ENCODE results near the gene AMPH. TPM values are rescaled to one million over a fixed set of nuclear protein-coding genes. Genes with fewer than 3 reads are reported as not detected.

The AMPH gene
- total RNA-seq, 6 donors from 2014 or later, result 0.61 to 25.1 (median 2.5) TPM

- Histone ChIP-seq H3K27me3 (no peaks in the 10 kb centered on the region), H3K4me1 (no peaks in the 10 kb centered on the region), H3K4me3 (no peak overlapping the region), H3K9me3 (peaks cover 0 to 8% (median 7%) of the 10 kb centered on the region in 4 donors), H3K27ac (no peak overlapping the region), H3K36me3 (no peaks in the 10 kb centered on the region)
- WGBS, 2 donors, result 63 to 74% methylated on average over 2 of the region's 2 CpGs
- ATAC-seq (ENCODE audit: low FRiP score in 2 of 2) (no peak), DNase-seq (no peak)
- TF ChIP-seq, protein P1, sequence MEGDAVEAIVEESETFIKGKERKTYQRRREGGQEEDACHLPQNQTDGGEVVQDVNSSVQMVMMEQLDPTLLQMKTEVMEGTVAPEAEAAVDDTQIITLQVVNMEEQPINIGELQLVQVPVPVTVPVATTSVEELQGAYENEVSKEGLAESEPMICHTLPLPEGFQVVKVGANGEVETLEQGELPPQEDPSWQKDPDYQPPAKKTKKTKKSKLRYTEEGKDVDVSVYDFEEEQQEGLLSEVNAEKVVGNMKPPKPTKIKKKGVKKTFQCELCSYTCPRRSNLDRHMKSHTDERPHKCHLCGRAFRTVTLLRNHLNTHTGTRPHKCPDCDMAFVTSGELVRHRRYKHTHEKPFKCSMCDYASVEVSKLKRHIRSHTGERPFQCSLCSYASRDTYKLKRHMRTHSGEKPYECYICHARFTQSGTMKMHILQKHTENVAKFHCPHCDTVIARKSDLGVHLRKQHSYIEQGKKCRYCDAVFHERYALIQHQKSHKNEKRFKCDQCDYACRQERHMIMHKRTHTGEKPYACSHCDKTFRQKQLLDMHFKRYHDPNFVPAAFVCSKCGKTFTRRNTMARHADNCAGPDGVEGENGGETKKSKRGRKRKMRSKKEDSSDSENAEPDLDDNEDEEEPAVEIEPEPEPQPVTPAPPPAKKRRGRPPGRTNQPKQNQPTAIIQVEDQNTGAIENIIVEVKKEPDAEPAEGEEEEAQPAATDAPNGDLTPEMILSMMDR (IDR thresholded peaks at IDR 0.05), result no peak
- TF ChIP-seq POLR2A (IDR thresholded peaks at IDR 0.05) (no peak), EP300 (IDR thresholded peaks at IDR 0.05) (no peak), POLR2AphosphoS5 (IDR thresholded peaks at IDR 0.05) (no peak)
Observed at GRCh38 chr7:38520741-38521140, 110.4 kb downstream of the AMPH start.

- Histone ChIP-seq H3K36me3 (no peaks in the 10 kb centered on the region), H3K4me3 (no peak overlapping the region), H3K9me3 (peaks cover 0 to 11% (median 9%) of the 10 kb centered on the region in 4 donors), H3K27me3 (no peaks in the 10 kb centered on the region), H3K4me1 (no peaks in the 10 kb centered on the region), H3K27ac (no peak overlapping the region)
- WGBS, 2 donors, result 65 to 78% methylated on average over 1 of the region's 1 CpG
- ATAC-seq (ENCODE audit: low FRiP score in 2 of 2), result no peak
- no peak for TF ChIP-seq EP300 (IDR thresholded peaks at IDR 0.05)
- TF ChIP-seq POLR2A (IDR thresholded peaks at IDR 0.05), result no peak
- no peak for TF ChIP-seq POLR2AphosphoS5 (IDR thresholded peaks at IDR 0.05)
- TF ChIP-seq, protein P1 (IDR thresholded peaks at IDR 0.05), result no peak
- DNase-seq, result no peak
Observed at GRCh38 chr7:38518541-38518940, 112.6 kb downstream of the AMPH start.

GRCh38 chr7:38512704-38513103 lies 118.5 kb downstream of the AMPH start:
- 78 to 82% methylated on average over 2 of the region's 2 CpGs for WGBS, 2 donors

DNA sequence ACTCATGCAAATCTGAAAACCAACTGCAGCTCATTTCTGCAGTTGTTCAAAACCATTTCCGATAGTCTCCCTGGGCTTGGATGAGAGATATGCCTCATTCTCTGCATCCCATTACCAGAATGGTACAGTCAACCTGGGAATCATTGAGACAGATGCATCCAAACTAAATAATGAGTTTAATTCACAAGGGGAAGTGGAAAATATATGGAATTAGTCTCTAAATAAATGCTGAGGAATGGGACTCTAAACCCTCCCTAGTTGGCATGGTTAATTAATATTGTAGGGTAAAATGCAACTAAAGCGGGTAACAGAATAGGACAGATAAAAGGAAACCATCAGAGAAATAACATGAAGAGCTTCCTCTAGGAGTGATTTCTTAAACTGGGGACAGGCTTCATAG lies 118.9 kb downstream of the AMPH start:
- TF ChIP-seq POLR2AphosphoS5 (IDR thresholded peaks at IDR 0.05) (no peak), POLR2A (IDR thresholded peaks at IDR 0.05) (no peak), EP300 (IDR thresholded peaks at IDR 0.05) (no peak)
- TF ChIP-seq, protein P1 (IDR thresholded peaks at IDR 0.05), result no peak
- Histone ChIP-seq H3K27me3 (no peaks in the 10 kb centered on the region), H3K4me1 (no peaks in the 10 kb centered on the region), H3K4me3 (no peak overlapping the region), H3K27ac (no peak overlapping the region), H3K36me3 (no peaks in the 10 kb centered on the region), H3K9me3 (peaks cover 0 to 11% (median 9%) of the 10 kb centered on the region in 4 donors)
- WGBS, 2 donors, result 94% methylated on average over 2 of the region's 2 CpGs
- DNase-seq, result no peak
- ATAC-seq (ENCODE audit: low FRiP score in 2 of 2), result no peak

More at GRCh38 chr7:38512704-38513103, 118.5 kb downstream of the AMPH start:
- H3K4me3 ChIP-seq, result no peak overlapping the region
- TF ChIP-seq, protein P1 (IDR thresholded peaks at IDR 0.05), result no peak
- no peak for TF ChIP-seq EP300 (IDR thresholded peaks at IDR 0.05)
- TF ChIP-seq POLR2A (IDR thresholded peaks at IDR 0.05), result no peak
- H3K9me3 ChIP-seq, result peaks cover 0 to 11% (median 9%) of the 10 kb centered on the region in 4 donors
- H3K36me3 ChIP-seq, result no peaks in the 10 kb centered on the region
- H3K4me1 ChIP-seq, result no peaks in the 10 kb centered on the region
- ATAC-seq (ENCODE audit: low FRiP score in 2 of 2), result no peak
- no peak for DNase-seq
- no peaks in the 10 kb centered on the region for H3K27me3 ChIP-seq
- no peak overlapping the region for H3K27ac ChIP-seq

- Histone ChIP-seq H3K9me3 (no peaks in the 10 kb centered on the region), H3K27me3 (no peaks in the 10 kb centered on the region), H3K4me3 (no peak overlapping the region), H3K27ac (no peak overlapping the region), H3K4me1 (no peaks in the 10 kb centered on the region), H3K36me3 (no peaks in the 10 kb centered on the region)
- DNase-seq, result no peak
- ATAC-seq (ENCODE audit: low FRiP score in 2 of 2), result no peak
- 70 to 83% methylated on average over 2 of the region's 2 CpGs for WGBS, 2 donors
- TF ChIP-seq EP300 (IDR thresholded peaks at IDR 0.05) (no peak), POLR2A (IDR thresholded peaks at IDR 0.05) (no peak), POLR2AphosphoS5 (IDR thresholded peaks at IDR 0.05) (no peak)
- TF ChIP-seq, protein P1 (IDR thresholded peaks at IDR 0.05), result no peak
Observed at GRCh38 chr7:38507384-38507783, 123.8 kb downstream of the AMPH start.

Measured in upper lobe of left lung (tissue), 6 donors.